HG03097 (cell line): Measurements from ENCODE around the gene KIAA1191.
"Not testable (repeated sequence)": the region's sequence is repeated elsewhere in the genome, so short reads cannot be mapped to it uniquely, and the experiment has no call there.

Experiments
- ATAC-seq: cut with Tn5 transposase; IDR thresholded peaks from one replicate; pipeline ENCODE4 v1.9.1; 2021; ENCODE audit not compliant: unreplicated experiment, low FRiP score

KIAA1191 gene, protein sequence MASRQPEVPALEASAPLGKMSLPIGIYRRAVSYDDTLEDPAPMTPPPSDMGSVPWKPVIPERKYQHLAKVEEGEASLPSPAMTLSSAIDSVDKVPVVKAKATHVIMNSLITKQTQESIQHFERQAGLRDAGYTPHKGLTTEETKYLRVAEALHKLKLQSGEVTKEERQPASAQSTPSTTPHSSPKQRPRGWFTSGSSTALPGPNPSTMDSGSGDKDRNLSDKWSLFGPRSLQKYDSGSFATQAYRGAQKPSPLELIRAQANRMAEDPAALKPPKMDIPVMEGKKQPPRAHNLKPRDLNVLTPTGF

DNA sequence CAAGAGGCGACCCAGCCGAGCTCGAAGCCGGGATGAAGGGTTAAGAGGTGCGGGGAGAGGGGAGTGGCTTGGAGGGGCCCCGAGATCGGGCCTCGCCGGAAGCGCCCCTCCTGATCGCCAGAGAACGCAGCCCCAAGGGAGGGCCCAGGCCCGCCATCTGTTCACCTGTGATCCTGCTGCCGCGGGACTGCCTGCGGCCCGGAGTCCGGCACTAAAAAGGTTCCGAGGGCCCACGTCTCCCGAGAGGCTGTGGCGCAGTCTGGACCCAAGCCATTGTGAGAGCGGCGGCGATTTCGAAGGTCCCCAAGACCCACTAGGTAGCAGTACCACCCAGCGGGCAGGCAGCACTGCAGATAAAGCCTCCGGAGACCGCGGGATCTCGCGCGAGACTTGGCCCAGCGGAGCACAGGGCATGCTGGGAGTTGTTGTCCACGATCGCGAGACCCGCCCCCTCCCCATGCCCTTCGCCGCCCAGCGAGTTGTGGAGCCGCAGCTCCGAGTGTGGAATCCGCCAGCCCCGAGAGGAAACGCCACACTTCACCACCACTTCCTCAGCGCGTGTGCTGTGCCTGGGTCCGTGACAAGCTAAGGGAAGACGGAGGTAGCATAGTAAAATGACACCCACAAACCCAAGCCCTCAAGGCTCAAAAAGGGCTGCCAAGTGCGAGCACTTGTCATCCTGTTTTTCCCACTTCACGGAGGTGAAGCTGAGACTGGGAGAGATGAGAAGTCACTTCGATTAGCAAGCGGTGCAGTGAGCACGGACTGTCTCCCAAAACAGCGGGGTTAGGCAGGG lies at the start of gene KIAA1191:
Gene KIAA1191, minus strand, starts transcription at position 328 of the 796 bp plus-strand sequence. CDS start 2,256 bp downstream, outside the sequence.
- peak; percentile 87 for ATAC-seq

DNA sequence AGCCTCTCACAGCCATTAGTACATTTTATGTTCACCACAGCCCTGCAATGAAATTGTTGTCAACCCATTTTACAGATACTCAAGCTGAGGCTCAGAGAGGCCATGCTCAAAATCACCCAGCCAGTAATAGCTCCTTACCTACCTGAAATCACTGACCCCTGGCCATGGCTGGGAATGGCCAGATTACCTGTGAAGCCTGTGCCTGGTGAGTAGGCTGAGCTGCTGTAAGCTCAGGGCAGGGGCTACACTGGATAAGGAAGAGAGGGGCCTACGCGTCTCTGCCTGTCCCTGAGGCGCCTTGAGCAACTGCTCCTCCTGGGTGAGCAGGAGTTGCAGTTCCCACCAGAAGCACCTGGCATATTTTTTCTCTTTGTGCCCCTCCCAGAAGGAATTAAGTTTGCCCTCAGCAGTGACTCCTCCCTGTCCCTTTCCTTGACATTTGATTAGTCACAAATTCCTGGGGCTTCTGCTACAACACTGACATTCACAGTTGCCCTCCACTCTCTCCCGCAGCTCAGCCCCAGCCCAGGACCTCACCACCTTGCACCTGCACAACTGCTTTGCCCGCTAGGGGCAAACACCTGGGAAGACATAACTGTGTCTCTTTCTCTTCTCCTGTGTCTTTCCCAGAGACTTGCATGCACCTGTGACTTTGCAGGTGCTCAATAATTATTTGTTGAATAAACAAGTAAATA lies 49.1 kb upstream of the KIAA1191 start:
- ATAC-seq: no peak

DNA sequence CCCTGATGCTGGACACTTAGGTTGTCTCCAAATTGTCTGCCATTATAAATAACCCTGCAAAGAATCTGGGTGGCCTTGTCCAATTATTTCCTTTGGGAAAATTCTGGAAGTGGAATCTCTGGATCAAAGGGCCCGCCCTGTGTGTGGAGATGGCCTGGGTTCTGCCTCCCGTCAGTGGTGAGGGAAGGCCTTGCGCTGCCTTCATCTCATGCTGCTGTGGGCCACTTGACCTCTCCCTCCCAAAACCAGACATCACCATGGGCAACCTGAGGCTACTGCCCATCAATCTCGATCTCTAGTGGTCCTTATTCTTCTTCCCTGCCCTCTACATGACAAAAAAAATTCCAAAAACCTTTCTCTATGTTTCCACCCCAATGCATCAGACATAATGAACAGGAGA lies 48.2 kb upstream of the KIAA1191 start:
- no peak for ATAC-seq

DNA sequence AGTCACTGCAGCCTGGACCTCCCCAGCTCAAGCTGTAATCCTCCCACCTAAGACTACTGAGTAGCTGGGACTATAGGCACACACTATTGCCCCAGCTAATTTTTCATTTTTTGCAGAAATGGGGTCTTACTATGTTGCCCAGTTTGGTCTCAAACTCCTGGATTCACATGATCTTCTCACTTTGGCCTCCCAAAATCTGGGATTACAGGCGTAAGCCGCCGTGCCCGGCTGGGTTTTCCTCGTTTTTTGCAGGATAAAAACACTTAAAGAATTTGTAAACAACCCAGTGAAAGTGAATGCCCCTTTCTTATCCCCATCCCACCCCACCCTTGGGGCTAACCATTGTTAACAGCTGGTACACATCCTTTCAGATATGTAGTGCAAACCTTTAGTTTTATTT lies 47.0 kb upstream of the KIAA1191 start:
- ATAC-seq: no peak

DNA sequence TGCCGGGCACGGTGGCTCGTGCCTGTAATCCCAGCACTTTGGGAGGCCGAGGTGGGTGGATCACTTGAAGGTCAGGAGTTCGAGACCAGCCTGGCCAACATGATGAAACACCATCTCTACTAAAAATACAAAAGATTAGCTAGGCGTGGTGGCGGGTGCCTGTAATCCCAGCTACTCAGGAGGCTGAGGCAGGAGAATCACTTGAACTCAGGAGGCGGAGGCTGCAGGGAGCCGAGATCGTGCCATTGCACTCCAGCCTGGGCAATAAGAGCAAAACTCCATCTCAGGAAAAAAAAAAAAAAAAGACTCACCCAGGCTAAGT lies 46.6 kb upstream of the KIAA1191 start:
- ATAC-seq: not testable (repeated sequence)

DNA sequence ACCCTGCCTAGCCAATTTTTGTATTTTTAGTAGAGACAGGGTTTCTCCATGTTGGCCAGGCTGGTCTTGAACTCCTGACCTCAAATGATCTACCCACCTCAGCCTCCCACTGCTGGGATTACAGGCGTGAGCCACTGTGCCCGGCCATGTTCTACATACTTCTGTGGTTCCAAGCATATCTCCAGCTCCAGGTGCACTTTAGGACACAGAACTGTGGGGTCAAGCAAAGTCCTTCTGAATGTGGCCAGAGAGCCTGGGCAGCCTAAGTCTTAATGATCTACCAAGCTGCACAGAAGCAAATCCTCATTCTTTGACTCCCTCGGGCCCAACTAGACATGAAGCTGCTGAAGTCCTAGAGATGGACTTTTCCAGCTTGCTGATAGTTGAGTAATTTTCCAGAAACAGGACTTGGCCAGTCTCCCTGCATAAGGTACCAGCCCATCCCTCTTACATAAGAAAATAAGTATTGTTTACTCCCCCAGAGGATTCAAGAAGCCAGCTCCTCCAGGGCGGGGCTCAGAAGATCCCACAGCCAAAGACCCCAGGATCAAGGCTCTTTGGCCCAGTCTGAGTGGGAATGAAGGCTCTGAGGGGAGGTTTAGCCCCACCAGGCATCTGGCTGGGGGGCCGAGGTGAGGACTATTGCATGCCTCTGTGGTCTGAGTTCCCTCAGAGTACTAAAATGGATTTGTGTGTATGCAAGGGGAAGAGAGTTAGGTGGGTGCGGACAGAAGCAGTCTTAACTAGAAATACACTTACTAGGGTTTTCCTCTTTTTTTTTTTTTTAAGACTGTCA lies 46.1 kb upstream of the KIAA1191 start:
- no peak for ATAC-seq

DNA sequence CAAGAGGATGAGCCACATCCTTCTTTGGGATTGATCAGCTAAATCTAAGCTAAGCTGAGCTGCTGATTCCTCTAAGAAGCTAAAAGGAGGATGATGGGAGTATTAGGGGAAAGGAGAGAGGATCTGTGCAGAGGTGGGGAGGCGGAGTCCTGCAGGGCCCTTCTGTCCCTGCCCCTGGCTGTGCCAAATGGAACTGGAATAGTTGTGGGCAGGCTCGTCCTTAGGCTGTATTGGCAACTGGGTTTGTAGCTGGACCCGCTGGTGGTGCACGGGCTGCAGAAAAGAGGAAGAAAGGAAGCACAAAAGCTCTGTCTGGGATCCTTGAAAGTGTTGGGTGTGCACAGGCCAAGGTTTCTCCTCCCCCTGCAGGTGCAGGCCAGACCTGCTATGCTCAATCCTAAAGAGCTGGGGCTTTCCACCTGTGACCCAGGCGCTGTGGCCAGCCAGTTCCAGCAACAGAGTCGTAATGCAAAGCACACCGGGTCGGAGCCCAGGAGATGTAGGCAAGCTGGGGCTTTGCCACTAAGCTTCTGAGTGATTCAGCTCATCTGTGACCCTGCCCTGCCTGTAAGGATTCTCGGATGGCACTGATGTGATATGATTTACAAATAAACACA lies 45.0 kb upstream of the KIAA1191 start:
- ATAC-seq: no peak

DNA sequence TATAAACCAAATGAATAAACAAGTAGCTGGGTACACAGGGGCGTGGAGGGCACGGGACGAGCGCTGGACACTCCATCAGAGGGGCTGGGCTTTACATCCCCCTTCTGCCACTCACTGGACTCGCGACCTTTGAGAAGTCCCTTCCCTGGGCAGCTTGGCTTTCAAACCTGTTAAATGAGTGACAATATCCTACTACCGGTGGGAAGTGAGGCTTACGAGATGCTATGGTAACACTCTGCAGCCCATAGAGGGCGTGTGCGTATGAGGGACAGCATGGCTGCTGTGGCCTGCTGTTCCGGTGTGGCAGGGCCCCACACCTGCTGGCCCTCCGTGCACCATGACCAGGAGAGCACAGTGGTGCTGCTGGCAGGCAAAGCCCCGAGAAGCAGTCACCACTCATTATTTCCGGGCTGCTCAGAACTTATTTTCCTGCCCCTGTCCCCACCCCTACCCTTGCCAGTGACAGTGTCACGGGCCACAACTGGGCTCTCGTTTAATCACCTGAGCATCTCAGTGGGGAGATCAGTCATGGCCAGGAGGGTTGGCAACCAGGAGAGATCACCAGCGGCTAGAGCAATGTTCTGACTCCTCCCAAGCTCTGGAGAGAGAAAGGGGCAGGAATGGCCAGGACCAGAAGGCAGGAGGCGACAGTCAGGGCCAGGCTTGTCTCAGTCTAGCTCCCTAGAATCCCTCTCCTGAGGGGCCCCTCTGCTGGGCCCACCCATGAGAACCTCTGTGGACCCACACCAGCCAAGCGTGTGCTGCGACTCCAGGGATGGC lies 44.3 kb upstream of the KIAA1191 start:
- ATAC-seq: no peak

DNA sequence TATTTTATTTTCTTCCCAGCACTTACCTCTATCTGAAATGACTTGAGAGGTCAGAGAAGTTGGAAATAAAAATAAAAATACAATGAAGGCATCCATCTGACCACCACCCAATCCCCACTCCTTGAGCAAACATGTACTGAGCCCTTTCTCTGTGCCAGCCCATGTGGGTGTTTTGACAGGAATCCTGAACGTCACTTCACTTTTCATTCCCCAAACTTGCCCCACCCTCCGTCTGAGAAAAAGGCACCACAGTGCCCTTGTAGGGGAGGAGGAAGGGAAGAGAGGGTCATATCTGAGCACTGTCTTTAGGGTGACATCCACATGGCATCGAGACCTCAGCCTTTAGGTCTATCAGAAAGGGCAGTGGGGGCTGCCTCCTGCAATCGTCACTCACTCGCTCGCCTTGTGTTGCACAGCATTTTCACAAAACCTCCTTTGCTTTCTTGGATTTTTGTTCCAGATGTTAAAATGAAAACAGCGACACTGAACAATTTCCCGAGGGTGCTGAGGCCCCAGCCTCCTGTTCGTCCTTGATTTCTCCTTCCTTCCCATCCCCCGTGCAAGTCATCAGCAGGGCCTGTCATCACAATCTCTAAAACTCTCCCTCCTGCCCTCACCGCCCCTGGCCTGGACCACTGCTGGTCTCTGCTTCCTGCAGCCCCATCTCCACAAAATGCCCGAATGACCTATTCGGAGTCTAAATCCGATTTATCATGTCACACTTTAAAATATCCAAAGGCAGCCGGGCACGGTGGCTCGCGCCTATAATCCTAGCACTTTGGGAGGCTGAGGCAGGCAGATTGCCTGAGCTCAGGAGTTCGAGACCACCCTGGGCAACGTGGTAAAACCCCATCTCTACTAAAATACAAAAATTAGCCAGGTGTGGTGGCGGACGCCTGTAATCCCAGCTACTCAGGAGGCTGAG lies 40.0 kb upstream of the KIAA1191 start:
- no peak for ATAC-seq

DNA sequence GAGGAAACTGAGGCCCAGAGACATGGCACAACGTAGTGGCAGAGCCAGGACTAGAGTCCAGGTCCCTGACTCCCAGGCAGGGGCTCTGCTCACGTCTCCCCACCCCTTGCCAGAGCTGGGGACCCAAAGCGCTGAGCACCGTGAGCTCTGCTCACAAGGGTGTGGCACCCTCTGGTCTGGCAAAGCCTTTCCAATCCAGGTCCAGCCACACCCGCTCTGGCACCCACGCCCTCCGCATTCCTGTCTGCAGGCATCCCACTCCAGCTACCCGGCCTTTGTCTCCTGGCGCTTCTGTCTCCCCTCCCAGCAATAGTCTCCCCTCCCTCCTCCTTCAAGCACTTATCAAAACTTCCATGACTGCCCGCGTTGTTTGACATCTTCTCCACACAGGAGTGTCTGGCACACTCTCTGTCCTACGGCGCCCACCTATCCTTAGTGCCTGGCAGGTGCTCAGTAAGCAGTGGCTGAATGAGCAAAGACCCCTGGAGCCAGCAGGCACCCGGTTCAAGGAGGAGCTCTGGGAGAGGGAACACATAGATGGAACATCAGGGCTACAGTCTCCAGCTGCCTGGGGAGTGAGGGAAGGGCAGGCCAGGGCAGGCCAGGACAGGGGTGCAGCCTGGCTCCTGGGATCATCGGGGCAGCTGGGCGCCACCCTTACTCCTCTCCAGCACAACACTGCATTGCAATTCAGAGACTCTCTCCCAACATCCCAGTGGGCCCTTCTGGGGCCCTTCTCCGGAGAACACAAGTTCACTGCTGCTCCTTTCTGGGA lies 39.0 kb upstream of the KIAA1191 start:
- ATAC-seq: no peak

DNA sequence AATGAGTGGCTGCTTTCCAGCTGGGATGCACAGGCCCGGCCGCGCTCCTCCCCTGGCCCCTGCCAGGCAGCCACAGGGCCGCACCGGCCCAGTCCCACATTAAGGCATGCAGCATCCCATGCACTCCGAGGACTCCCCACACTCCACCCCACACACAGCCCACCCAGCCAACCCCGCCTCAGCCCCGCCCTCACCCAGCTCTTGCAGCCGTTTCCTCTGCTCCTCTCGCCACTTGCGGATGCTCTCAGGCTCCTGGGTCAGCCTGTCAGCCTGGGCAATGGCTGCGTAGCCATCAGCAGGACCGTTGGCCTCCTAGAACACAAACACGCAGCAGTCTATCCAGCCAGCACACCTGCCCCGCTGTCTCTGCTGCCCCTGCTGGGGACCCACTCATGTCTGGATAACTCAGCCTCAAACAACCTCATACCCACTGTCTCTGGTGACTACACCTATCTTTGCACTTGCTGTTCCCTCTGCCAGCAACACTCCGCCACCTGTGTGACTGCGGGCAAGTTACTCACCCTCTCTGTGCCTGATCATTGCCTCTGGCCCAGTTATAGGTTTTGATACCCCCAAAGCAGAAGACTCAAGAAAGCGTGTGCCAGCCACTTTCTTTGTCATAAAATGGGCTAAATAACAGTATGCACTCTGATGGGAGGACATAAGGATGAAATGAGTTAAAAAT lies 36.3 kb upstream of the KIAA1191 start:
- no peak for ATAC-seq

DNA sequence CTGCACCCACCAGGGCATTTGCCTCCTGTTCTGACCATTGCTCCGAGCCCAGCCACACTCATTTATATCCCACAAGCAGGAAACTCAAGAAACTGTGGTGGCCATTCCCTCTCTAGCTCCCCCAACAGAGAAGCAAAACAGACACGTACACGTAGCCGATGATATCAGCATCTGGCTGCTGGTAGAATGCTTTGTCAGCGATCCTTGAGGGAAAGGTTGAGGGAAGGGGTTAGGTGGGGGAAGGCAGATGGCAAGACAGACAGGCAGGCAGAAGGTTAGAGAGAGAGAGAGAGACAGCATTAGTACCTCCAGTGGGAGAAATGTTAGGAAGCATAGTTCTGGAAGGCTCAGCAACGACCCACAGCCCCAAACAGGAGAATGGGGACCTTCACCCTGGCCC lies 34.8 kb upstream of the KIAA1191 start:
- no peak for ATAC-seq

DNA sequence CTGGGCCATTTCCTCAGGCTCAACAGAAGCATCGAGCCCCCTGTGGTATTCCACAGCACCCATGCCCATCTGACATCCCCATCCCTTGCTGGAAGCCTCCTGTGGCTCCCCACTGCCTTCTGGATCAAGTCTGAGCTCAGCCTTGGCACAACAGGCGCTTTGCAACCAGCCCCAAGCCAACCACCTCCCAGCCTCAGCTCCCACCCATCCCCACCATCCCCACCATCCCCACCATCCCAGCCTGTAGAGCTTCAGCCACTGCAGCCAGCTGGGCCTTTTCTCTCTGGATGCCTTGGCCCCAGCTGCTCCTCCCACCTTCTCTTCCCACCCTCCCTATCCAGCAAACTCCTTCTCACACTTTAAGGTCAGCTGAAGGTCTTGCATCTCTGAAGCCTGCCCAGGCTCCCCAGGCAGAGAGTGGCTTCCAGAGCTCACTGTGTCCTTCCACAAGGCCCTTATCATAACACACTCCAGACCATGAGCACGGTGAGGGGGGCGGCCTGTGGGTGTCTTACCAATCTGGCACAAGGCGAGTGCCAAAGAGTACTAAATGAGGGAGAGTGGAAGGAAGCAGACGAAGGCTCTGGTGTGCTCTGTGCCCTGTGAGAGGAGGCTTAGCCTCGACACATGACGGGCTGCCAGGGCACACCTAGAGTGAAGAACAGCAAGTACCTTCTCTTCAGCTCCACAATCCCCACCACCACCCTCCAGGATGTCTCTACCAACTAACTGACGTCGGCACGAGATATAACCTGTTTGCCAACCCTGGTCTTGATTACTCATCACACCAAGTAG lies 33.5 kb upstream of the KIAA1191 start:
- ATAC-seq: no peak

DNA sequence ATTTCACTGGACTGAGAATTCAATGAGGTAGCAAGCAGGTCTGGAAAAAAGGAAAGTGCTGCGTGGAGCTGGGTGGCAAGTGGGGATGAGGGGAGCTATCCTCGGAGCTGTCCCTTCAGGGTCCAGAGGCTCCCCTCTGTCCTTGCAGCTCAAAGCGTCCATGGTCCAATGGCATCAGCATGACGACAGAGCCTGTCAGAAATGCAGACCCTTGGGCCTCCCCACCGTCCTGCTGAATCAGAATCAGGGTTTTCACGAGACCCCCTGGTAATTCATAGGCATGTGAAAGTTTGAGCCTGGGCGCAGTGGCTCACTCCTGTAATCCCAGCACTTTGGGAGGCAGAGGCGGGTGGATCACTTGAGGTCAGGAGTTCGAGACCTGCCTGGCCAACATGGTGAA lies 32.5 kb upstream of the KIAA1191 start:
- no peak for ATAC-seq

DNA sequence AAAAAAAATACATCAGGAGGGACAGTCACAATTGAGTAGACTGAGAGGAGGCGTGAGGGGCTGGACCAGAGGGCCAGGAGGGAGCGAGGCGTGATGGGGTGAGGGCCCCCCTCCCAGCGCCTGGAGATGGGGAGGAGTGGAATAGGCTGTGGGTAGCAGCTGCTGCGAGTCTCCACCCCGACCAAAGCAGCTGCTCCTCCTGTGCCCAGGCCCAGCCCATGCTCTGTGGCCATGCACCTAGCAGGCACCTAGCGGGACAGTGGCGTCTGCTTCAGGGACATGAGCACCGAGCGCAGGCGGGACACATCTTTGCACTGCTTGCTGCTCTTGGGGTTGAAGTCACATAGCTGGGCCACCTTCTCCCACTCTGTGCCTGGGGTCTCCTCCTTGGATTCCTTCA lies 31.0 kb upstream of the KIAA1191 start:
- ATAC-seq: no peak

DNA sequence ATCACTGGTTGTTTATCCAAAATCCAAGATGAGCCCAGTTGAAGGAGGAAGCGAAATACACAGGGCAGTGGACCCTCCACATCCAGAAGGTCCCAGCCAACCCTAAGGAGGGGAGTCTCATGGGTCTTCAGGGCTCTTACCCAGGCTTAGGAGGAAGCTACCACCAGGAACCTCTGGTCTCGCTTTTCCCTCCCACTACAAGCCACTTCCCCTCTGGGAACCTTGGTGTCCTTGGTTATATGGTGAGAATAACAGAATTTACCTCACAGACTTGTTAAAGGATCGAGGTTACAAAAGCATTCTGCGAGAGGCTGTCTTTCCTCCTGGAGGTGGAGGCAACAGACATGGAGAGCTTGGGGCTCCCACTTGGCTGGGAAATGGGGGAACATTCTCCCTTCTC lies 30.4 kb upstream of the KIAA1191 start:
- ATAC-seq: no peak

DNA sequence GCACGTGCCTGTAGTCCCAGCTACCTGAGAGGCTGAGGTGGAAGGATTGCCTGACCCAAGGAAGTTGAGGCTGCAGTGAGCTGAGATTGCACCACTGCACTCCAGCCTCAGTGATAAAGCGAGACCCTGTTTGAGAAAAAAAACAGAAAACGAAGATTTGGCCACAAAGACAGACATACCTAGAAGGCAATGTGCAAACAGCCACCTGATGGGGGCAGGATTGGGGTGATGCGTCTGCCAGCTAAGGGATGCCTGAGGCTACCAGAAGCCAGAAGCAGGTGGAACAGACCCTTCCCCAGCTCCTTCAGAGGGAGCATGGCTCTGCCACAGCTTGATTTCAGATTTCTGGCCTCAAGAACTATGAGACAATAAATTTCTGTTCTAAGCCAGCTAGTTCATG lies 29.9 kb upstream of the KIAA1191 start:
- no peak for ATAC-seq
